HepG2 (cell line): ENCODE data around the gene SPNS2. TPM values are rescaled to one million over a fixed set of nuclear protein-coding genes. Genes with fewer than 3 reads are reported as not detected.

Experiments
- ATAC-seq: fragments of 200-7000 bp; cut with Tn5 transposase; 3 replicates; pipeline ENCODE4 v1.9.1; 2020; ENCODE audit warnings: mild to moderate bottlenecking, moderate library complexity
- BruUV-seq: library from RNA; stranded (reverse); fragments of 400-500 nt; replicated peaks from 2 replicates; lab custom pipeline; 2021; lab: Mats Ljungman, UMichigan
- CTCF ChIA-PET: fragments of 300-600 bp; formaldehyde crosslinking; extraction: SDS; loops from one replicate; lab custom pipeline; 2021; ENCODE audit warnings: low total read pairs, inconsistent platforms, low intra/inter-chr PET ratio; lab: Yijun Ruan, JAX
- POLR2A ChIA-PET: fragments of 350-600 bp; sonication (Branson Sonifier 250); formaldehyde crosslinking; loops from one replicate; lab custom pipeline; 2020; ENCODE audit warnings: antibody characterized with exemption, inconsistent platforms; lab: Yijun Ruan, JAX
- DNase-seq: peaks from one replicate; pipeline ENCODE4 v3.0.0-alpha.2; 2015; ENCODE audit warnings: low spot score
- FAIRE-seq: peaks from 3 replicates; lab custom pipeline; 2011; peaks lifted over from hg19 to GRCh38; lab: Jason Lieb, UNC
- H2AFZ ChIP-seq: one replicate; pipeline ENCODE4 v1.6.1; 2011; ENCODE audit warnings: low read length, inconsistent platforms
- H3K27ac ChIP-seq: fragments of 300-600 bp; 3 replicates; pipeline ENCODE4 v1.8.0; 2011; ENCODE audit warnings: mixed run types, mild to moderate bottlenecking, mixed read lengths, low read length, inconsistent platforms; ENCODE audit not compliant: insufficient read depth; ENCODE audit errors: extremely low read length
- H3K27me3 ChIP-seq, 2 experiments: fragments of 200-600 bp in 1 of 2; 2 replicates in 1 of 2; 3 replicates in 1 of 2; pipeline versions ENCODE4 v1.6.0 to v1.8.0; 2011; ENCODE audit warnings: low read length in 2 of 2, mild to moderate bottlenecking in 2 of 2, moderate library complexity in 2 of 2, inconsistent platforms in 1 of 2; ENCODE audit not compliant: insufficient read depth in 2 of 2, control insufficient read depth in 1 of 2
- H3K36me3 ChIP-seq, 2 experiments: fragments of 200-600 bp in 1 of 2; replicated peaks in 1 of 2; 2 replicates in 1 of 2; 3 replicates in 1 of 2; pipeline versions ENCODE4 v1.5.1 to v1.8.0; 2011; ENCODE audit warnings: low read length in 2 of 2, inconsistent platforms in 1 of 2; ENCODE audit not compliant: insufficient read depth in 2 of 2, control insufficient read depth in 1 of 2
- H3K4me1 ChIP-seq: 2 replicates; pipeline ENCODE4 v1.5.1; 2012; ENCODE audit warnings: low read length, inconsistent platforms; ENCODE audit not compliant: insufficient read depth
- H3K4me2 ChIP-seq: 2 replicates; pipeline ENCODE4 v1.6.0; 2011; ENCODE audit warnings: low read depth, low read length, inconsistent platforms
- H3K4me3 ChIP-seq, 3 experiments: fragments of 200-600 bp in 1 of 3; sonication (generic), shearing (Covaris generic) in 1 of 3; replicated peaks in 1 of 3; 2 replicates each; pipeline ENCODE4 v1.5.1; 2011 to 2016; ENCODE audit warnings: low read length in 3 of 3, inconsistent platforms in 2 of 3, low read depth in 2 of 3, mild to moderate bottlenecking in 2 of 3, control low read depth in 1 of 3, mixed read lengths in 1 of 3; ENCODE audit not compliant: insufficient read depth in 1 of 3
- H3K79me2 ChIP-seq: one replicate; pipeline ENCODE4 v1.6.1; 2011; ENCODE audit warnings: low read length, inconsistent platforms; ENCODE audit not compliant: insufficient read depth
- H3K9ac ChIP-seq: 2 replicates; pipeline ENCODE4 v1.6.0; 2011; ENCODE audit warnings: mild to moderate bottlenecking, low read depth, low read length, inconsistent platforms; ENCODE audit not compliant: insufficient read depth
- H3K9me3 ChIP-seq: 2 replicates; pipeline ENCODE4 v1.5.1; 2012; ENCODE audit warnings: mild to moderate bottlenecking, low read length
- H4K20me1 ChIP-seq: 2 replicates; pipeline ENCODE4 v1.6.0; 2011; ENCODE audit warnings: inconsistent platforms, mild to moderate bottlenecking, low read length, moderate library complexity; ENCODE audit not compliant: insufficient read depth
- FOXO1 ChIP-seq: sonication (generic); formaldehyde crosslinking; IDR thresholded peaks from 2 replicates; pipeline ENCODE4 v1.4.0; 2020; ENCODE audit warnings: missing genetic modification reagents
- HIVEP1 ChIP-seq: sonication (generic); formaldehyde crosslinking; IDR thresholded peaks from 2 replicates; pipeline ENCODE4 v1.4.0; 2020; ENCODE audit warnings: mild to moderate bottlenecking, missing genetic modification reagents
- HMGXB4 ChIP-seq, 2 experiments: sonication (generic) in 1 of 2; formaldehyde crosslinking in 1 of 2; IDR thresholded peaks; 2 replicates each; pipeline versions ENCODE4 v1.4.0 to v1.6.1; 2018 to 2020; ENCODE audit warnings: missing genetic modification reagents in 2 of 2, borderline replicate concordance in 1 of 2, low read depth in 1 of 2, mild to moderate bottlenecking in 1 of 2, missing biosample characterization in 1 of 2
- HNRNPL ChIP-seq: fragments of 200-400 bp; formaldehyde crosslinking; IDR thresholded peaks from 2 replicates; pipeline ENCODE4 v1.6.1; 2017; ENCODE audit warnings: mild to moderate bottlenecking, low read depth, low read length
- JUND ChIP-seq: sonication (generic); formaldehyde crosslinking; IDR thresholded peaks from 2 replicates; pipeline ENCODE4 v1.8.0; 2022; ENCODE audit warnings: mild to moderate bottlenecking, missing genetic modification reagents
- NR2F1 ChIP-seq, 2 experiments: fragments of 450-650 bp in 1 of 2; formaldehyde crosslinking in 1 of 2; IDR thresholded peaks; 2 replicates each; pipeline versions ENCODE4 v1.5.0 to v1.6.1; 2016 to 2020; ENCODE audit warnings: mild to moderate bottlenecking in 1 of 2, missing compliant biosample characterization in 1 of 2, missing genetic modification reagents in 1 of 2, moderate library complexity in 1 of 2
- PLRG1 ChIP-seq: fragments of 450-650 bp; conservative IDR thresholded peaks from 2 replicates; pipeline ENCODE4 v1.6.1; 2016
- RAD51 ChIP-seq: fragments of 450-650 bp; IDR thresholded peaks from 2 replicates; pipeline ENCODE4 v1.6.1; 2016; ENCODE audit warnings: borderline replicate concordance
- RFX3 ChIP-seq: IDR thresholded peaks from 2 replicates; pipeline ENCODE4 v1.6.1; 2016; ENCODE audit warnings: missing biosample characterization, missing genetic modification reagents
- SIN3A ChIP-seq: IDR thresholded peaks from 2 replicates; pipeline ENCODE4 v1.6.1; 2011; ENCODE audit warnings: low read depth, mild to moderate bottlenecking, control low read depth, low read length, borderline replicate concordance
- TBX3 ChIP-seq: fragments of 450-650 bp; IDR thresholded peaks from 2 replicates; pipeline ENCODE4 v1.6.1; 2017; ENCODE audit warnings: antibody characterized with exemption, mild to moderate bottlenecking, inconsistent platforms, borderline replicate concordance
- TFE3 ChIP-seq: IDR thresholded peaks from 2 replicates; pipeline ENCODE4 v1.6.1; 2016
- XBP1 ChIP-seq: sonication (generic); formaldehyde crosslinking; IDR thresholded peaks from 2 replicates; pipeline ENCODE4 v1.5.0; 2020; ENCODE audit warnings: missing genetic modification reagents
- ZBTB1 ChIP-seq: sonication (generic); formaldehyde crosslinking; IDR thresholded peaks from 2 replicates; pipeline ENCODE4 v1.4.0; 2020; ENCODE audit warnings: missing genetic modification reagents, borderline replicate concordance
- ZFY ChIP-seq: sonication (generic); formaldehyde crosslinking; IDR thresholded peaks from 2 replicates; pipeline ENCODE4 v1.4.0; 2020; ENCODE audit warnings: missing genetic modification reagents
- ZNF432 ChIP-seq: sonication (generic); formaldehyde crosslinking; IDR thresholded peaks from 2 replicates; pipeline ENCODE4 v1.5.0; 2020; ENCODE audit warnings: missing genetic modification reagents, mild to moderate bottlenecking, borderline replicate concordance
- ZNF589 ChIP-seq: sonication (generic); formaldehyde crosslinking; conservative IDR thresholded peaks from 2 replicates; pipeline ENCODE4 v1.8.0; 2022; ENCODE audit warnings: mild to moderate bottlenecking, moderate library complexity, missing genetic modification reagents
- ZNF878 ChIP-seq: sonication (generic); formaldehyde crosslinking; IDR thresholded peaks from 2 replicates; pipeline ENCODE4 v1.8.1; 2023; ENCODE audit warnings: mild to moderate bottlenecking, missing genetic modification reagents, moderate library complexity
- WGBS: methylation state at CpG from one replicate; pipeline ENCODE4 v1.1.6; 2017; ENCODE audit warnings: low lambda C conversion rate; 5-methylcytosine and 5-hydroxymethylcytosine counted together
- in situ Hi-C: cut with HindIII; loops from 2 replicates; pipeline ENCODE4 v1.10.0; 2017; ENCODE audit warnings: low pct_unique_long_range_greater_than_20kb; ENCODE audit not compliant: extremely low pct_ligation_motif_present
- intact Hi-C: fragments of 100-400 bp; cut with micrococcal nuclease; formaldehyde crosslinking; loops from one replicate; pipeline ENCODE4 v1.10.0; 2022; ENCODE audit not compliant: unreplicated experiment
- polyA plus RNA-seq, 8 experiments: library from polyadenylated mRNA; depleted of rRNA in 3 of 8; stranded (reverse) in 7 of 8; unstranded in 1 of 8; fragments of >200 nt; fragmentation: Illumina TruSeq in 4 of 8; extraction: Trizol in 4 of 8; gene quantifications; 2 replicates each; pipeline versions ENCODE4 v1.2.1 to v1.2.3, GENCODE V29; 2011 to 2016; ENCODE audit warnings: low read depth in 4 of 8, missing spikeins in 1 of 8, mixed read lengths in 1 of 8; ENCODE audit not compliant: insufficient read depth in 1 of 8
- total RNA-seq, 5 experiments: library from RNA; depleted of rRNA; stranded (reverse); fragments of >200 nt; fragmentation: Illumina TruSeq; extraction: Trizol; gene quantifications; 2 replicates each; pipeline ENCODE4 v1.2.3, GENCODE V29; 2016; ENCODE audit warnings: low read depth in 1 of 5
- TF ChIP-seq, protein P1 (sequence below): IDR thresholded peaks from 2 replicates; pipeline ENCODE4 v1.6.1; 2016; ENCODE audit warnings: missing compliant biosample characterization, missing genetic modification reagents, borderline replicate concordance

Gene SPNS2
- total and polyA plus RNA-seq, 2 of the 13 experiments (the other 11 are each of a cell fraction or from before 2014, with no cell fraction given) = 0.01 TPM; not detected in 1

GRCh38 chr17:4492721-4493561, 5.7 kb upstream of the SPNS2 start:
- Histone ChIP-seq H3K4me2 (no peak overlapping the region), H3K4me1 (no peaks in the 10 kb centered on the region), H2AFZ (no peak overlapping the region), H3K79me2 (no peaks in the 10 kb centered on the region), H3K4me3 (no peak overlapping the region), H3K27me3 (peaks cover 0 to 20% of the 10 kb centered on the region in 2 experiments), H3K9me3 (no peaks in the 10 kb centered on the region), H3K9ac (no peak overlapping the region), H3K27ac (no peak overlapping the region), H3K36me3 (no peaks in the 10 kb centered on the region), H4K20me1 (no peaks in the 10 kb centered on the region)
- ATAC-seq (peak; percentile 79), FAIRE-seq (peak; percentile 34), DNase-seq (peak; percentile 61)
- ChIA-PET CTCF (no interaction called here), POLR2A (no interaction called here)
- intact Hi-C loops (no loop called here), in situ Hi-C loops (no loop called here)
- WGBS = 44% methylated on average over 20 of the region's 20 CpGs
- no TSS peak for BruUV-seq
- TF ChIP-seq PLRG1 (no peak), HIVEP1 (no peak), SIN3A (no peak), RFX3 (CRISPR knock-in tag) (no peak), TBX3 (no peak), HMGXB4 (CRISPR knock-in tag; IDR thresholded peaks at IDR 0.05; ENCODE audit: borderline replicate concordance in 1 of 2, low read depth in 1 of 2) (no peak), FOXO1 (0 out of 2 replicates have a peak, but pooled peaks have one; percentile 15), RAD51 (no peak), ZFY (CRISPR knock-in tag) (peak; percentile 67), HNRNPL (no peak), XBP1 (CRISPR knock-in tag) (peak; percentile 87; the same call in 1 of the 2 replicates), JUND (CRISPR knock-in tag) (no peak), ZNF589 (CRISPR knock-in tag) (peak; percentile 93), ZBTB1 (CRISPR knock-in tag) (peak; percentile 60; the same call in 1 of the 2 replicates), ZNF432 (CRISPR knock-in tag) (no peak), NR2F1 (CRISPR knock-in tag; IDR thresholded peaks at IDR 0.05) (peak; percentile 98 to 99), ZNF878 (CRISPR knock-in tag) (peak; percentile 90; the same call in 1 of the 2 replicates), TFE3 (CRISPR knock-in tag) (peak; percentile 92)
- TF ChIP-seq, protein P1, sequence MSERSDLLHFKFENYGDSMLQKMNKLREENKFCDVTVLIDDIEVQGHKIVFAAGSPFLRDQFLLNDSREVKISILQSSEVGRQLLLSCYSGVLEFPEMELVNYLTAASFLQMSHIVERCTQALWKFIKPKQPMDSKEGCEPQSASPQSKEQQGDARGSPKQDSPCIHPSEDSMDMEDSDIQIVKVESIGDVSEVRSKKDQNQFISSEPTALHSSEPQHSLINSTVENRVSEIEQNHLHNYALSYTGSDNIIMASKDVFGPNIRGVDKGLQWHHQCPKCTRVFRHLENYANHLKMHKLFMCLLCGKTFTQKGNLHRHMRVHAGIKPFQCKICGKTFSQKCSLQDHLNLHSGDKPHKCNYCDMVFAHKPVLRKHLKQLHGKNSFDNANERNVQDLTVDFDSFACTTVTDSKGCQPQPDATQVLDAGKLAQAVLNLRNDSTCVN (CRISPR knock-in tag) = peak; percentile 90
